Ascending aorta (tissue), 2 donors: ENCODE results near the gene SEMA4C. TPM values are rescaled to one million over a fixed set of nuclear protein-coding genes. Genes with fewer than 3 reads are reported as not detected.

Source experiments
- DNase-seq, 2 donors: peaks; one replicate each; pipeline ENCODE4 v3.0.0-alpha.2; 2019; ENCODE audit warnings: low spot score in 2 of 2
- H3K27ac ChIP-seq, 2 donors: fragments of 200-600 bp; sonication (generic); one replicate each; pipeline ENCODE4 v1.5.1; 2016 to 2017; ENCODE audit warnings: mild to moderate bottlenecking in 1 of 2
- H3K27me3 ChIP-seq: fragments of 200-600 bp; sonication (generic); one replicate; pipeline ENCODE4 v1.5.1; 2017
- H3K36me3 ChIP-seq, 2 donors: fragments of 200-600 bp; sonication (generic); one replicate each; pipeline ENCODE4 v1.5.1; 2016
- H3K4me1 ChIP-seq, 2 donors: fragments of 200-600 bp; sonication (generic); one replicate each; pipeline ENCODE4 v1.5.1; 2016 to 2017; ENCODE audit warnings: mild to moderate bottlenecking in 1 of 2
- H3K4me3 ChIP-seq, 2 donors: fragments of 200-600 bp; sonication (generic); one replicate each; pipeline ENCODE4 v1.5.1; 2016 to 2017; ENCODE audit warnings: mild to moderate bottlenecking in 1 of 2
- H3K9me3 ChIP-seq, 2 donors: fragments of 200-600 bp; sonication (generic); one replicate each; pipeline ENCODE4 v1.5.1; 2016
- intact Hi-C: fragments of 100-400 bp; cut with DNase I; formaldehyde crosslinking; loops from one replicate; pipeline ENCODE4 v1.15.1; 2023
- total RNA-seq: library from RNA; depleted of rRNA; stranded (reverse); fragments of >200 nt; gene quantifications from one replicate; pipeline ENCODE4 v1.1.0, GENCODE V29; 2016
- TF ChIP-seq, protein P1 (sequence below), 3 experiments: fragments of 200-600 bp in 2 of 3; fragments of 450-650 bp in 1 of 3; sonication (generic) in 2 of 3; IDR thresholded peaks; one replicate each; pipeline ENCODE4 v1.5.1; 2016 to 2019; ENCODE audit warnings: antibody characterized with exemption in 3 of 3, mild to moderate bottlenecking in 1 of 3, moderate library complexity in 1 of 3

SEMA4C gene
- total RNA-seq, 1 donor from 2014 or later: 56.9 TPM

DNA sequence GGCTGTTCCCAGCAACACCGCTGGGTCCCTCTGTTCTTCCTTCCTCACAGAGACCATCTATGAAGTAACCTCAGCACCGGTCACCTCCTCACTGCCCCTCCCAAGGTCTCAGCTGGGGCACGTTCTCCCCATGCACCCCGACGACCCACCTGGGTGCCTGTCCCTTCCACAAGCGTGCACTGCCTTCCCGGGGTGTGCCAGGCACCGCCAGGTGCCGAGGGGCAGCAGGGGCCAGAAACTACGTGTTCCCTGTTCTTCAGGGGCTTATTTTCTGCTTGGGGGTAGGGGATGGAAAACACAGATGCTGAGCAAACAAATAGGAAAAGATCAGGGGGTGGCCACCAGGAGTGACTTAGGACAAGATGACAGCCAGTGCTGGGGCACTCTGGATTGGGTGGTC, 30.4 kb upstream of the SEMA4C start:
- TF ChIP-seq, protein P1, sequence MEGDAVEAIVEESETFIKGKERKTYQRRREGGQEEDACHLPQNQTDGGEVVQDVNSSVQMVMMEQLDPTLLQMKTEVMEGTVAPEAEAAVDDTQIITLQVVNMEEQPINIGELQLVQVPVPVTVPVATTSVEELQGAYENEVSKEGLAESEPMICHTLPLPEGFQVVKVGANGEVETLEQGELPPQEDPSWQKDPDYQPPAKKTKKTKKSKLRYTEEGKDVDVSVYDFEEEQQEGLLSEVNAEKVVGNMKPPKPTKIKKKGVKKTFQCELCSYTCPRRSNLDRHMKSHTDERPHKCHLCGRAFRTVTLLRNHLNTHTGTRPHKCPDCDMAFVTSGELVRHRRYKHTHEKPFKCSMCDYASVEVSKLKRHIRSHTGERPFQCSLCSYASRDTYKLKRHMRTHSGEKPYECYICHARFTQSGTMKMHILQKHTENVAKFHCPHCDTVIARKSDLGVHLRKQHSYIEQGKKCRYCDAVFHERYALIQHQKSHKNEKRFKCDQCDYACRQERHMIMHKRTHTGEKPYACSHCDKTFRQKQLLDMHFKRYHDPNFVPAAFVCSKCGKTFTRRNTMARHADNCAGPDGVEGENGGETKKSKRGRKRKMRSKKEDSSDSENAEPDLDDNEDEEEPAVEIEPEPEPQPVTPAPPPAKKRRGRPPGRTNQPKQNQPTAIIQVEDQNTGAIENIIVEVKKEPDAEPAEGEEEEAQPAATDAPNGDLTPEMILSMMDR (IDR thresholded peaks at IDR 0.05): no peak
- intact Hi-C loops: no loop called here
- no peak overlapping the region for H3K27ac ChIP-seq
- H3K9me3 ChIP-seq: no peaks in the 10 kb centered on the region
- H3K27me3 ChIP-seq: no peaks in the 10 kb centered on the region
- peaks cover 3 to 14% of the 10 kb centered on the region in 2 donors for H3K4me1 ChIP-seq
- no peak overlapping the region for H3K4me3 ChIP-seq
- DNase-seq: no peak
- no peaks in the 10 kb centered on the region for H3K36me3 ChIP-seq

DNA sequence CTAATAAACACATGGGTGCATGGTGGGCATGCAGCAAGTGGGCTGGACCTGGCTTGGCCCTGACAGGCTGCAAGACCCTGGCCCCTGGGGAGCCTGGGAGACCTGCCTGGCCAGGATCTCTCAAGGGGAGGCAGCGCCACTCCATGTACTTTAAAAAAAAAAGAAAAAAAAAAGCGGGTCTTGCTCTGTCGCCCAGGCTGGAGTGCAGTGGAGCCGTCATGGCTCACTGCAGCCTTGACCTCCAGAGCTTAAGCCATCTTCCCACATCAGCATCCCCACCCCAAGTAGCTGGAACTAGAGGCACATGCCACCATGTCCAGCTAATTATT, 29.5 kb upstream of the SEMA4C start:
- no peaks in the 10 kb centered on the region for H3K36me3 ChIP-seq
- TF ChIP-seq, protein P1 (IDR thresholded peaks at IDR 0.05): no peak
- H3K4me3 ChIP-seq: no peak overlapping the region
- peaks cover 4 to 14% of the 10 kb centered on the region in 2 donors for H3K4me1 ChIP-seq
- no peaks in the 10 kb centered on the region for H3K27me3 ChIP-seq
- H3K27ac ChIP-seq: no peak overlapping the region
- DNase-seq: no peak
- intact Hi-C loops: no loop called here
- no peaks in the 10 kb centered on the region for H3K9me3 ChIP-seq

DNA sequence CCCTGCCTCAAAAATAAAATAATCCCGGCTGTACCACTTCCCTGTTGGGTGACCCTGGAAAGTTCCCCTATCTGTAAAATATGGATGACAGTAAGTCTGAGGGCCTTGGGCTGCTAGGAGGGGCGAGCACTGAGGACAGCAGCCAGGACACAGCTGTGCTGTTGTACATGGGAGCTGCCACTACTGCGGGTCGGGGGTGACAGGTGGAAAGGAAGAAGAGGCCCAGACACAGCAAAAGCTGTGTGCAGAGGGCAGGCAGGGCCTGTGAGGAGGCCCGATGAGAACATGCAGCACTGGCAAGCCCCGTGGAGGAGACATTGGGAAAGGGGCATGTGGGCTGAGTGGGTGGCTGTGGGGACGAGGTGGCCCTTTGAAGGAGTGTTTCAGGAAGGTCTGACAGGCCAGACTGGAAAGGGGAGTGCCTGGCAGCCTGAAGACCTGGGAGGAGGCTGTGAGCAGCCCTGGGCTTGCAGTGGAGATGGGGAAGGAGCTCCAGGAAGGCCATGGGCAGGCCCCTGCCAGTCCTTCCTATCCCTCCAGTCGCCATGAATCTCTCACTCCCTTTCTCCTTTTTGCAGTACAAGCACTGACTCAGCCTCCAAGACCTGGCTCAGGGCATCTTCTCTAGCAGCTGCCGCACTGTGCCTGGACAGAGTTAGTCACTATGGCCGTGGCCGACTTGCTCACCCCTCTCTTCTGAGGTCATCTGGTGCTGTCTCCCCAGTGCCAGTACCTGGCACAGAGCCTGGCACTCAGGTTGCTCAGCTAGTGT, 28.9 kb upstream of the SEMA4C start:
- H3K27me3 ChIP-seq: no peaks in the 10 kb centered on the region
- H3K4me3 ChIP-seq: no peak overlapping the region
- no peaks in the 10 kb centered on the region for H3K36me3 ChIP-seq
- intact Hi-C loops: no loop called here
- H3K27ac ChIP-seq: peak overlapping the region in 1 of 2 donors; percentile 41
- H3K4me1 ChIP-seq: peaks cover 4 to 9% of the 10 kb centered on the region in 2 donors
- no peak for DNase-seq
- TF ChIP-seq, protein P1 (IDR thresholded peaks at IDR 0.05): no peak
- H3K9me3 ChIP-seq: no peaks in the 10 kb centered on the region

DNA sequence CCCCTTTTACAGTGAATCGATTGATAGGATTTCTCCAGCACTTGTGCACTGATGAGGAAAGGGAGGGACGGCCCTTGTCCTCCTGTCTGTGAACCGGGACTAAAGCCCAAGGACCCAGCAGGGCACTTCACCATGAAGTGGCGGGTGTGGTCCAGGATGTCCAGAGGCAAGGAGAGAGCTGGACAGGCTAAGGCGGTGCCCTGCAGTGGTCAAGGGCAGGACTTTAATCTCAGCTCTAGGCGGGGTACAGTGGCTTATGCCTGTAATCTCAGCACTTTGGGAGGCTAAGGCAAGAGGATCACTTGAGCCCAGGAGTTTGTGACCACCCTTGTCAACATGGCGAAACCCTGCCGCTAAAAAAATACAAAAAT, 28.2 kb upstream of the SEMA4C start:
- intact Hi-C loops: no loop called here
- no peaks in the 10 kb centered on the region for H3K27me3 ChIP-seq
- no peak for DNase-seq
- TF ChIP-seq, protein P1 (IDR thresholded peaks at IDR 0.05): no peak
- H3K9me3 ChIP-seq: no peaks in the 10 kb centered on the region
- no peak overlapping the region for H3K4me3 ChIP-seq
- peaks cover 3 to 4% of the 10 kb centered on the region in 2 donors for H3K4me1 ChIP-seq
- no peak overlapping the region for H3K27ac ChIP-seq
- H3K36me3 ChIP-seq: no peaks in the 10 kb centered on the region

DNA sequence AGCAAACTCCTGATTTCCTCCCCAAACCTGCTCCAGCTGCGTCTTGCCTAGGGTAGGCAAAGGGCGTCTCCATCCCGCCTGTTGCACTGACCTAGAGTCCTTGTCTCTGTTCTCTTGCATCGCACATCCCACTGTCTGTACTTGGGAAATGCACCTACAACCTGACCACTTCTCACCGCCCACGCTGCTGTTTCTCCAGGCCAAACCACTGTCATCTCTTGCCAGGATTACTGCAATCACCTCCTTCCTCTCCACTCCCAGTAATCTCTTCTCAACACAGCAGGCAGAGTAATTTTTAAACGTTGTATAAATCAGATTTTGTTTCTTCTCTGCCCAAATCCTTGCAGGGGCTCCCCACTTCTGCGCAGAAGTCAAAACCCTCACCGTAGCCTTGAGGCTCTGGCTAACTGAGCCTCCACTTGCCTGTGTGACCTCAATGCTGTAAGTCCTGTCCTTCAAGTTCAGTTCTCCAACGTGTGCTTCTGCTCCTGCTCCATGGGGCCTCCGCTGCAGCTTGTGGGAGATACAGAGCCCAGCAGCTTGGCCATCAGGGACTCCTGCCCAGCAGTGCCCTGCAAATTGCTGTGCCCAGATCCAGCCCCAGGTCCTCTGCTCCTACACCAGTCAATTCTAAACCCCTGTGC, 27.7 kb upstream of the SEMA4C start:
- Histone ChIP-seq H3K36me3 (no peaks in the 10 kb centered on the region), H3K4me1 (peaks cover 3 to 4% of the 10 kb centered on the region in 2 donors), H3K4me3 (no peak overlapping the region), H3K27me3 (no peaks in the 10 kb centered on the region), H3K27ac (no peak overlapping the region), H3K9me3 (no peaks in the 10 kb centered on the region)
- no peak for DNase-seq
- intact Hi-C loops: no loop called here
- TF ChIP-seq, protein P1 (IDR thresholded peaks at IDR 0.05): no peak
